Neural cell (in vitro differentiated cells): ENCODE results near the gene SLC25A34. TPM values are rescaled to one million over a fixed set of nuclear protein-coding genes. Genes with fewer than 3 reads are reported as not detected.

Experiments used
- H2AFZ ChIP-seq: fragments of 200-600, 300-800 bp; sonication (generic), shearing (Covaris generic); 2 replicates; pipeline ENCODE4 v1.6.0; 2014; ENCODE audit warnings: low read depth, mild to moderate bottlenecking, antibody characterized with exemption, low read length, moderate library complexity
- H3F3A ChIP-seq: fragments of 200-600 bp; shearing (Covaris generic); 2 replicates; pipeline ENCODE4 v1.6.1; 2016; ENCODE audit warnings: mild to moderate bottlenecking, moderate library complexity, mixed read lengths, antibody characterized with exemption, low read length; ENCODE audit not compliant: insufficient read depth, poor library complexity, severe bottlenecking
- H3K27ac ChIP-seq: fragments of 200-600, 300-800 bp; sonication (generic), shearing (Covaris generic); 2 replicates; pipeline ENCODE4 v1.5.1; 2014; ENCODE audit warnings: mild to moderate bottlenecking, low read length, moderate library complexity
- H3K27me3 ChIP-seq: fragments of 300-800, 200-600 bp; sonication (generic), shearing (Covaris generic); 2 replicates; pipeline ENCODE4 v1.6.0; 2014; ENCODE audit warnings: mild to moderate bottlenecking, low read depth, low read length, moderate library complexity; ENCODE audit not compliant: insufficient read depth
- H3K36me3 ChIP-seq: fragments of 300-800, 200-600 bp; sonication (generic), shearing (Covaris generic); 2 replicates; pipeline ENCODE4 v1.5.1; 2014; ENCODE audit warnings: mild to moderate bottlenecking, antibody characterized with exemption, low read length, moderate library complexity; ENCODE audit not compliant: insufficient read depth
- H3K4me2 ChIP-seq: fragments of 300-800, 200-600 bp; sonication (generic), shearing (Covaris generic); 2 replicates; pipeline ENCODE4 v1.6.0; 2014; ENCODE audit warnings: mild to moderate bottlenecking, low read length
- H3K4me3 ChIP-seq: fragments of 300-800, 200-600 bp; sonication (generic), shearing (Covaris generic); 2 replicates; pipeline ENCODE4 v1.5.1; 2014; ENCODE audit warnings: mild to moderate bottlenecking, low read length, moderate library complexity
- H3K79me2 ChIP-seq: fragments of 200-600 bp; shearing (Covaris generic); replicated peaks from 2 replicates; pipeline ENCODE4 v1.6.0; 2014; ENCODE audit warnings: mild to moderate bottlenecking, low read length, moderate library complexity; ENCODE audit not compliant: insufficient read depth
- H3K9ac ChIP-seq: fragments of 300-800, 200-600 bp; sonication (generic), shearing (Covaris generic); 2 replicates; pipeline ENCODE4 v1.6.1; 2016; ENCODE audit warnings: mild to moderate bottlenecking, low read length, mixed read lengths
- H3K9me2 ChIP-seq: fragments of 200-600 bp; shearing (Covaris generic); 2 replicates; pipeline ENCODE4 v1.6.1; 2016; ENCODE audit warnings: mild to moderate bottlenecking, low read length, mixed read lengths; ENCODE audit not compliant: insufficient read depth
- H3K9me3 ChIP-seq: fragments of 200-600, 300-800 bp; sonication (generic), shearing (Covaris generic); 2 replicates; pipeline ENCODE4 v1.6.1; 2016; ENCODE audit warnings: mild to moderate bottlenecking, mixed run types, low read length, moderate library complexity, mixed read lengths
- H4K20me1 ChIP-seq: fragments of 200-600 bp; shearing (Covaris generic); 2 replicates; pipeline ENCODE4 v1.6.1; 2016; ENCODE audit warnings: mild to moderate bottlenecking, mixed run types; ENCODE audit not compliant: insufficient read depth
- CTCF ChIP-seq: fragments of 450-650 bp; IDR thresholded peaks from 2 replicates; pipeline ENCODE4 v1.5.1; 2014; ENCODE audit warnings: antibody characterized with exemption, mild to moderate bottlenecking, moderate library complexity; ENCODE audit not compliant: poor library complexity, severe bottlenecking
- EP300 ChIP-seq: fragments of 450-650 bp; conservative IDR thresholded peaks from 2 replicates; pipeline ENCODE4 v1.6.1; 2014; ENCODE audit warnings: antibody characterized with exemption, mild to moderate bottlenecking, moderate library complexity; ENCODE audit not compliant: poor library complexity, severe bottlenecking
- EZH2 ChIP-seq: fragments of 200-600, 300-800 bp; shearing (Covaris generic), sonication (generic); IDR thresholded peaks from 2 replicates; pipeline ENCODE4 v1.6.1; 2014; ENCODE audit warnings: antibody characterized with exemption, low read length, borderline replicate concordance, mild to moderate bottlenecking; ENCODE audit not compliant: insufficient read depth, poor library complexity, severe bottlenecking
- MXI1 ChIP-seq: fragments of 450-650 bp; conservative IDR thresholded peaks from 2 replicates; pipeline ENCODE4 v1.6.1; 2014; ENCODE audit warnings: antibody characterized with exemption, mild to moderate bottlenecking; ENCODE audit not compliant: poor library complexity, severe bottlenecking
- POLR2AphosphoS5 ChIP-seq: IDR thresholded peaks from 2 replicates; pipeline ENCODE4 v1.6.1; 2012
- RAD21 ChIP-seq: fragments of 450-650 bp; conservative IDR thresholded peaks from 2 replicates; pipeline ENCODE4 v1.6.1; 2014; ENCODE audit warnings: antibody characterized with exemption, mild to moderate bottlenecking, moderate library complexity
- SMC3 ChIP-seq: fragments of 450-650 bp; conservative IDR thresholded peaks from 2 replicates; pipeline ENCODE4 v1.6.1; 2014; ENCODE audit warnings: antibody characterized with exemption, mild to moderate bottlenecking, moderate library complexity; ENCODE audit not compliant: poor library complexity
- TAF1 ChIP-seq: IDR thresholded peaks from 2 replicates; pipeline ENCODE4 v1.6.1; 2012; ENCODE audit warnings: low read depth
- polyA plus RNA-seq: library from polyadenylated mRNA; depleted of rRNA; stranded (reverse); fragments of >200 nt; gene quantifications from 2 replicates; pipeline ENCODE4 v1.2.3, GENCODE V29; 2014
- TF ChIP-seq, protein P1 (sequence below): IDR thresholded peaks from 2 replicates; pipeline ENCODE4 v1.6.1; 2012; ENCODE audit warnings: borderline replicate concordance

The SLC25A34 gene
- polyA plus RNA-seq, 1 donor from 2014 or later: 5.4 TPM

GRCh38 chr1:15692121-15692682 lies 43.9 kb upstream of the SLC25A34 start:
- no peak overlapping the region for H3K27ac ChIP-seq

GRCh38 chr1:15693371-15693770 lies 42.7 kb upstream of the SLC25A34 start:
- Histone ChIP-seq H3K27ac (no peak overlapping the region), H3K27me3 (no peaks in the 10 kb centered on the region), H3K36me3 (no peaks in the 10 kb centered on the region), H3K9me3 (no peaks in the 10 kb centered on the region), H3K4me3 (no peak overlapping the region), H2AFZ (no peak overlapping the region), H4K20me1 (no peaks in the 10 kb centered on the region), H3K9me2 (no peaks in the 10 kb centered on the region), H3K9ac (no peak overlapping the region), H3K79me2 (peaks cover 18% of the 10 kb centered on the region), H3K4me2 (no peak overlapping the region), H3F3A (no peaks in the 10 kb centered on the region)
- no peak for TF ChIP-seq CTCF
- no peak for TF ChIP-seq SMC3
- TF ChIP-seq EZH2: no peak
- TF ChIP-seq RAD21: no peak
- no peak for TF ChIP-seq EP300
- no peak for TF ChIP-seq MXI1

More at GRCh38 chr1:15692121-15692682, 43.9 kb upstream of the SLC25A34 start:
- H3K9me3 ChIP-seq: no peaks in the 10 kb centered on the region
- no peaks in the 10 kb centered on the region for H4K20me1 ChIP-seq
- no peak overlapping the region for H2AFZ ChIP-seq
- no peak overlapping the region for H3K4me3 ChIP-seq
- no peak overlapping the region for H3K4me2 ChIP-seq
- no peak overlapping the region for H3K9ac ChIP-seq
- H3F3A ChIP-seq: no peaks in the 10 kb centered on the region
- no peaks in the 10 kb centered on the region for H3K36me3 ChIP-seq
- no peaks in the 10 kb centered on the region for H3K9me2 ChIP-seq
- TF ChIP-seq POLR2AphosphoS5 (no peak), CTCF (no peak), MXI1 (no peak), SMC3 (no peak), EZH2 (no peak), RAD21 (no peak), TAF1 (no peak), EP300 (no peak)
- TF ChIP-seq, protein P1, sequence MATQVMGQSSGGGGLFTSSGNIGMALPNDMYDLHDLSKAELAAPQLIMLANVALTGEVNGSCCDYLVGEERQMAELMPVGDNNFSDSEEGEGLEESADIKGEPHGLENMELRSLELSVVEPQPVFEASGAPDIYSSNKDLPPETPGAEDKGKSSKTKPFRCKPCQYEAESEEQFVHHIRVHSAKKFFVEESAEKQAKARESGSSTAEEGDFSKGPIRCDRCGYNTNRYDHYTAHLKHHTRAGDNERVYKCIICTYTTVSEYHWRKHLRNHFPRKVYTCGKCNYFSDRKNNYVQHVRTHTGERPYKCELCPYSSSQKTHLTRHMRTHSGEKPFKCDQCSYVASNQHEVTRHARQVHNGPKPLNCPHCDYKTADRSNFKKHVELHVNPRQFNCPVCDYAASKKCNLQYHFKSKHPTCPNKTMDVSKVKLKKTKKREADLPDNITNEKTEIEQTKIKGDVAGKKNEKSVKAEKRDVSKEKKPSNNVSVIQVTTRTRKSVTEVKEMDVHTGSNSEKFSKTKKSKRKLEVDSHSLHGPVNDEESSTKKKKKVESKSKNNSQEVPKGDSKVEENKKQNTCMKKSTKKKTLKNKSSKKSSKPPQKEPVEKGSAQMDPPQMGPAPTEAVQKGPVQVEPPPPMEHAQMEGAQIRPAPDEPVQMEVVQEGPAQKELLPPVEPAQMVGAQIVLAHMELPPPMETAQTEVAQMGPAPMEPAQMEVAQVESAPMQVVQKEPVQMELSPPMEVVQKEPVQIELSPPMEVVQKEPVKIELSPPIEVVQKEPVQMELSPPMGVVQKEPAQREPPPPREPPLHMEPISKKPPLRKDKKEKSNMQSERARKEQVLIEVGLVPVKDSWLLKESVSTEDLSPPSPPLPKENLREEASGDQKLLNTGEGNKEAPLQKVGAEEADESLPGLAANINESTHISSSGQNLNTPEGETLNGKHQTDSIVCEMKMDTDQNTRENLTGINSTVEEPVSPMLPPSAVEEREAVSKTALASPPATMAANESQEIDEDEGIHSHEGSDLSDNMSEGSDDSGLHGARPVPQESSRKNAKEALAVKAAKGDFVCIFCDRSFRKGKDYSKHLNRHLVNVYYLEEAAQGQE: no peak
- H3K79me2 ChIP-seq: peaks cover 25% of the 10 kb centered on the region
- H3K27me3 ChIP-seq: no peaks in the 10 kb centered on the region
